HL-60 (cell line): Measurements from ENCODE around the gene ARHGAP35.

Experiments used
- CTCF ChIP-seq: IDR thresholded peaks from one replicate; pipeline ENCODE4 v1.5.1; 2011; ENCODE audit warnings: low read length, control low read depth, inconsistent platforms; ENCODE audit not compliant: insufficient read depth
- POLR2AphosphoS5 ChIP-seq: IDR thresholded peaks from 2 replicates; pipeline ENCODE4 v1.6.1; 2012; ENCODE audit warnings: low read depth
- REST ChIP-seq: IDR thresholded peaks from 2 replicates; pipeline ENCODE4 v1.6.1; 2012; ENCODE audit warnings: low read depth; ENCODE audit not compliant: insufficient replicate concordance

- TF ChIP-seq REST (no peak), CTCF (no peak), POLR2AphosphoS5 (no peak)
These were observed 26.7 kb upstream of the ARHGAP35 start for GRCh38 chr19:46834121-46834520.
